Omental fat pad (tissue), 4 donors: ENCODE results near the gene TPSB2. TPM values are rescaled to one million over a fixed set of nuclear protein-coding genes. Genes with fewer than 3 reads are reported as not detected.
"Not testable (repeated sequence)": the region's sequence is repeated elsewhere in the genome, so short reads cannot be mapped to it uniquely, and the experiment has no call there.

Source experiments
- ATAC-seq: fragments of 150-250 bp; one replicate; pipeline ENCODE4 v1.9.1; 2016; ENCODE audit warnings: mild to moderate bottlenecking, moderate library complexity; ENCODE audit not compliant: low FRiP score
- DNase-seq: peaks from one replicate; pipeline ENCODE4 v3.0.0-alpha.2; 2019; ENCODE audit warnings: low spot score
- total RNA-seq, 4 donors: library from RNA; depleted of rRNA; stranded (reverse); fragments of >200 nt; gene quantifications; one replicate each; pipeline ENCODE4 v1.1.0, GENCODE V29; 2016
- TF ChIP-seq, protein P1 (sequence below), 3 donors: fragments of 450-650 bp; IDR thresholded peaks; one replicate each; pipeline ENCODE4 v1.5.1; 2016 to 2017; ENCODE audit warnings: antibody characterized with exemption in 3 of 3, mild to moderate bottlenecking in 3 of 3, moderate library complexity in 2 of 3

Gene TPSB2
- total RNA-seq, 4 donors from 2014 or later: 10.1 to 112 (median 42.0) TPM

DNA sequence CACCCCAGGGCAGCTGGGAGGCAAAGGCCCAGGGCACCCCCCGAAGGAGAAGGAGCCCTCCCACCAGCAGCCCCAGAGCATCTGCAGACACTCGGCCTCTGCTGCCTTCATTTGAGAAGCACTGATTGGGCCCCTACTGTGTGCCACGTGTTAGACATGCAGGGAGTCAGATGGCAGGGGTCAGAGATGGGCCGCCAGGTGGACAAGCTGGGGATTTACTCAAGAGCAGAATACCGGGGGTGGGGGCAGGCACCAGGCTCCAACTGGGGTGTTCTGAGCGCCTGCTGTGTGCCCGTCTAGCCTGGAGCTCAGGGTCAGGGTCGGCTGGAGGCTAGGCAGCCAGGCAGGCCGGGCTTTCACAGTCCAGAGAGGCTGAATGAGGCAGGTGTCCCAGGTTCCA, 23.7 kb downstream of the TPSB2 start:
- ATAC-seq (no peak), DNase-seq (no peak)
- TF ChIP-seq, protein P1, sequence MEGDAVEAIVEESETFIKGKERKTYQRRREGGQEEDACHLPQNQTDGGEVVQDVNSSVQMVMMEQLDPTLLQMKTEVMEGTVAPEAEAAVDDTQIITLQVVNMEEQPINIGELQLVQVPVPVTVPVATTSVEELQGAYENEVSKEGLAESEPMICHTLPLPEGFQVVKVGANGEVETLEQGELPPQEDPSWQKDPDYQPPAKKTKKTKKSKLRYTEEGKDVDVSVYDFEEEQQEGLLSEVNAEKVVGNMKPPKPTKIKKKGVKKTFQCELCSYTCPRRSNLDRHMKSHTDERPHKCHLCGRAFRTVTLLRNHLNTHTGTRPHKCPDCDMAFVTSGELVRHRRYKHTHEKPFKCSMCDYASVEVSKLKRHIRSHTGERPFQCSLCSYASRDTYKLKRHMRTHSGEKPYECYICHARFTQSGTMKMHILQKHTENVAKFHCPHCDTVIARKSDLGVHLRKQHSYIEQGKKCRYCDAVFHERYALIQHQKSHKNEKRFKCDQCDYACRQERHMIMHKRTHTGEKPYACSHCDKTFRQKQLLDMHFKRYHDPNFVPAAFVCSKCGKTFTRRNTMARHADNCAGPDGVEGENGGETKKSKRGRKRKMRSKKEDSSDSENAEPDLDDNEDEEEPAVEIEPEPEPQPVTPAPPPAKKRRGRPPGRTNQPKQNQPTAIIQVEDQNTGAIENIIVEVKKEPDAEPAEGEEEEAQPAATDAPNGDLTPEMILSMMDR (IDR thresholded peaks at IDR 0.05): no peak

- ATAC-seq: no peak
- TF ChIP-seq, protein P1 (IDR thresholded peaks at IDR 0.05): no peak
- DNase-seq: no peak
Observed at GRCh38 chr16:1204933-1205332, 25.1 kb downstream of the TPSB2 start.

GRCh38 chr16:1202274-1202673, 27.7 kb downstream of the TPSB2 start:
- DNase-seq (no peak), ATAC-seq (no peak)
- TF ChIP-seq, protein P1 (IDR thresholded peaks at IDR 0.05): no peak

GRCh38 chr16:1201444-1201843, 28.5 kb downstream of the TPSB2 start:
- no peak for DNase-seq
- no peak for ATAC-seq
- TF ChIP-seq, protein P1 (IDR thresholded peaks at IDR 0.05): no peak

DNA sequence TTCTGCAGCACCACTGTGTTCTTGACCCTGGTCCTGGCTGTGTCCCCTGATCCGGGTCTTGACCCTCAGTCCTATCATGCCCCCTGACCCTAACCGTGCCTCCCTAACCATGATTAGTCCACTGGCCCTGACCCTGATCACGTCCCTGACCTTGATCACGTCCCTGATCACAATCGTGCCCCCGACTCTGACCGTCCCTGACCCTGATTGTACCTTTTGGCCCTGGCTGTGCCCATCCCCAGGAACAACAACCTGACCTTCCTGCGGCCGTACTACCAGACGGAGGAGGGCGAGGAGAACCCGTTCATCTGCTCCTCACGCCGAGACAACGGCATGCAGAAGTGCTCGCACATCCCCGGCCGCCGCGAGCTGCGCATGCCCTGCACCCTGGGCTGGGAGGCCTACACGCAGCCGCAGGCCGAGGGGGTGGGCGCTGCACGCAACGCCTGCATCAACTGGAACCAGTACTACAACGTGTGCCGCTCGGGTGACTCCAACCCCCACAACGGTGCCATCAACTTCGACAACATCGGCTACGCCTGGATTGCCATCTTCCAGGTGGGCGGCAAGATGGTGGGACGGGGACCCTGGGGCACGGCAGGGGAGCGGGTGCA, 29.9 kb downstream of the TPSB2 start:
- DNase-seq (no peak), ATAC-seq (no peak)
- TF ChIP-seq, protein P1 (IDR thresholded peaks at IDR 0.05): no peak

DNA sequence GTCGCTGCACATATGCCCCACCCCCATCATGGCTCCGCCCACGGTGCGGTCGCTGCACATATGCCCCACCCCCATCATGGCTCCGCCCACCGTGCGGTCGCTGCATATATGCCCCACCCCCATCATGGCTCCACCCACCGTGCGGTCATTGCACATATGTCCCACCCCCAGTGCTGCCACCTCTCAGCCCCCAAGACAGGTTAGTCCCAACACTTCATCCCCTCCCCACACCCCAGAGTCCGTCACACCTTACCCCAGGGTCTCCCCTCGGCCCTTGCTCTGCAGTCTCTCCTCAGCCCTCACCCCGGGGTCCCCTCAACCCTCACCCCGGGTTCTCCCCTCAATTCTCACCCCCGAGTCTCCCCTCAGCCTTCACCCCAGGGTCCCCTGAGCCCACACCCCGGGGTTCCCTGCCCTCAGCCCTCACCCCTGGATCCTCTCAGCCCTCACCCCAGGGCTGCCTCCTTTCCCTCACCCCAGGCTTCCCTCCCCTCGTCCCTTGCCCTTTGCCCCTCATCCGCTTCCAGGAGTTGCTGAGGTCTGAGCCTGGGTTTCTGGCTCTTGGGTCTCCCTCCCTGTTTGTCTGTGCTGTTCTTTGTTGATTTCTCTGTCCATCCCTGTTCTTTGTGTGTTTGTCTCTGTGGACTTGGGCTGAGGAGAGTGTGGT, 30.5 kb downstream of the TPSB2 start:
- no peak for DNase-seq
- TF ChIP-seq, protein P1 (IDR thresholded peaks at IDR 0.05): no peak
- no peak for ATAC-seq

DNA sequence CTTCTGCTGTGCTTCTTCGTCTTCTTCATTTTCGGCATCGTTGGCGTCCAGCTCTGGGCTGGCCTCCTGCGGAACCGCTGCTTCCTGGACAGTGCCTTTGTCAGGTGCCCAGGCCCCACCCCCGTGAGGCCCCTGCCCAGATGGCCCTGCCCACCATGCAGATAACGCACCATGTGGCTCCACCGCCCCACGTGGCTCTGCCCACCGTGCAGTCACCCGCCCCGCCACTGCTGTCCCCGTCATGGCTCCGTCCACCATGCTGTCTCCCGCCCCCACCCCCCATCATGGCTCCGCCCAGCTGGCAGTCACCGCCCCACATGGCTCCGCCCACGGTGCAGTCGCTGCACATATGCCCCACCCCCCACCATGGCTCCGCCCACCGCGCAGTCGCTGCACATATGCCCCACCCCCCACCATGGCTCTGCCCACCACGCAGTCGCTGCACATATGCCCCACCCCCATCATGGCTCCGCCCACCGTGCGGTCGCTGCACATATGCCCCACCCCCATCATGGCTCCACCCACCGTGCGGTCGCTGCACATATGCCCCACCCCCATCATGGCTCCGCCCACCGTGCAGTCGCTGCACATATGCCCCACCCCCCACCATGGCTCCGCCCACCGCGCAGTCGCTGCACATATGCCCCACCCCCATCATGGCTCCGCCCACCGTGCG, 31.2 kb downstream of the TPSB2 start:
- not testable (repeated sequence) for ATAC-seq, DNase-seq
